ENCODE data around the gene TBX22.

Gene TBX22

GRCh38 chrX:80014141-80014940 is at the start of gene TBX22:
TSS of gene TBX22 (plus strand) at chrX:80014753. CDS start at chrX:80022270, 7,517 bp downstream.
- POLR2A ChIA-PET = no interaction called here

GRCh38 chrX:79975605-79976004 is 38.9 kb upstream of the TBX22 start:
- ChIA-PET POLR2A (no interaction called here), CTCF (no interaction called here)
- no peak for TF ChIP-seq CTCF (IDR thresholded peaks at IDR 0.05; ENCODE audit: control extremely low read depth, extremely low read depth, low read depth, missing control alignments)
- no peak for DNase-seq (ENCODE audit: extremely low spot score)

More at GRCh38 chrX:80014141-80014940, at the start of gene TBX22:
- no peak for DNase-seq (ENCODE audit: extremely low spot score)
- TF ChIP-seq CTCF (IDR thresholded peaks at IDR 0.05; ENCODE audit: control extremely low read depth, extremely low read depth, low read depth, missing control alignments) = no peak
- CTCF ChIA-PET = no interaction called here

GRCh38 chrX:80004458-80004857 is 10.1 kb upstream of the TBX22 start:
- TF ChIP-seq CTCF (IDR thresholded peaks at IDR 0.05; ENCODE audit: control extremely low read depth, extremely low read depth, low read depth, missing control alignments) = no peak
- CTCF ChIA-PET = no interaction called here
- DNase-seq (ENCODE audit: extremely low spot score) = no peak
- POLR2A ChIA-PET = no interaction called here

- DNase-seq (ENCODE audit: extremely low spot score) = no peak
- ChIA-PET POLR2A (no interaction called here), CTCF (interaction anchor here (0.9 kb wide), 1 partner anchor 8 kb away, joined by 3 read pairs; no protein-coding TSS in a partner anchor)
- TF ChIP-seq CTCF (IDR thresholded peaks at IDR 0.05; ENCODE audit: control extremely low read depth, extremely low read depth, low read depth, missing control alignments) = no peak
Measured at GRCh38 chrX:80011522-80011921, 3.0 kb upstream of the TBX22 start.

GRCh38 chrX:80016182-80016581 is 1.6 kb downstream of the TBX22 start:
- CTCF ChIA-PET = no interaction called here

GRCh38 chrX:80021621-80022020 is 7.1 kb downstream of the TBX22 start:
- DNase-seq (ENCODE audit: extremely low spot score) = no peak
- CTCF ChIA-PET = no interaction called here
- POLR2A ChIA-PET = no interaction called here
- no peak for TF ChIP-seq CTCF (IDR thresholded peaks at IDR 0.05; ENCODE audit: control extremely low read depth, extremely low read depth, low read depth, missing control alignments)

More at GRCh38 chrX:80016182-80016581, 1.6 kb downstream of the TBX22 start:
- no peak for TF ChIP-seq CTCF (IDR thresholded peaks at IDR 0.05; ENCODE audit: control extremely low read depth, extremely low read depth, low read depth, missing control alignments)
- POLR2A ChIA-PET = no interaction called here
- no peak for DNase-seq (ENCODE audit: extremely low spot score)

All from GM10248 (cell line).